ENCODE data around the gene WWOX. TPM values are rescaled to one million over a fixed set of nuclear protein-coding genes. Genes with fewer than 3 reads are reported as not detected.
"Not testable (repeated sequence)": the region's sequence is repeated elsewhere in the genome, so short reads cannot be mapped to it uniquely, and the experiment has no call there.

The WWOX gene
- total RNA-seq, 1 donor from 2014 or later: 18.6 TPM

GRCh38 chr16:79215289-79215688 lies 1115.8 kb downstream of the WWOX start:
- Mint-ChIP-seq H3K36me3 (ENCODE audit: low read depth, unreplicated experiment) (no peaks in the 10 kb centered on the region), H3K27me3 (ENCODE audit: unreplicated experiment) (peaks cover 2% of the 10 kb centered on the region), H3K9me3 (ENCODE audit: unreplicated experiment) (no peaks in the 10 kb centered on the region), H3K4me3 (ENCODE audit: unreplicated experiment) (no peak overlapping the region), H3K27ac (ENCODE audit: unreplicated experiment) (no peak overlapping the region), H3K4me1 (ENCODE audit: unreplicated experiment) (peaks cover 6% of the 10 kb centered on the region)
- TF ChIP-seq, protein P1, sequence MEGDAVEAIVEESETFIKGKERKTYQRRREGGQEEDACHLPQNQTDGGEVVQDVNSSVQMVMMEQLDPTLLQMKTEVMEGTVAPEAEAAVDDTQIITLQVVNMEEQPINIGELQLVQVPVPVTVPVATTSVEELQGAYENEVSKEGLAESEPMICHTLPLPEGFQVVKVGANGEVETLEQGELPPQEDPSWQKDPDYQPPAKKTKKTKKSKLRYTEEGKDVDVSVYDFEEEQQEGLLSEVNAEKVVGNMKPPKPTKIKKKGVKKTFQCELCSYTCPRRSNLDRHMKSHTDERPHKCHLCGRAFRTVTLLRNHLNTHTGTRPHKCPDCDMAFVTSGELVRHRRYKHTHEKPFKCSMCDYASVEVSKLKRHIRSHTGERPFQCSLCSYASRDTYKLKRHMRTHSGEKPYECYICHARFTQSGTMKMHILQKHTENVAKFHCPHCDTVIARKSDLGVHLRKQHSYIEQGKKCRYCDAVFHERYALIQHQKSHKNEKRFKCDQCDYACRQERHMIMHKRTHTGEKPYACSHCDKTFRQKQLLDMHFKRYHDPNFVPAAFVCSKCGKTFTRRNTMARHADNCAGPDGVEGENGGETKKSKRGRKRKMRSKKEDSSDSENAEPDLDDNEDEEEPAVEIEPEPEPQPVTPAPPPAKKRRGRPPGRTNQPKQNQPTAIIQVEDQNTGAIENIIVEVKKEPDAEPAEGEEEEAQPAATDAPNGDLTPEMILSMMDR (IDR thresholded peaks at IDR 0.05; ENCODE audit: unreplicated experiment): no peak
- DNase-seq (ENCODE audit: low spot score): no peak

DNA sequence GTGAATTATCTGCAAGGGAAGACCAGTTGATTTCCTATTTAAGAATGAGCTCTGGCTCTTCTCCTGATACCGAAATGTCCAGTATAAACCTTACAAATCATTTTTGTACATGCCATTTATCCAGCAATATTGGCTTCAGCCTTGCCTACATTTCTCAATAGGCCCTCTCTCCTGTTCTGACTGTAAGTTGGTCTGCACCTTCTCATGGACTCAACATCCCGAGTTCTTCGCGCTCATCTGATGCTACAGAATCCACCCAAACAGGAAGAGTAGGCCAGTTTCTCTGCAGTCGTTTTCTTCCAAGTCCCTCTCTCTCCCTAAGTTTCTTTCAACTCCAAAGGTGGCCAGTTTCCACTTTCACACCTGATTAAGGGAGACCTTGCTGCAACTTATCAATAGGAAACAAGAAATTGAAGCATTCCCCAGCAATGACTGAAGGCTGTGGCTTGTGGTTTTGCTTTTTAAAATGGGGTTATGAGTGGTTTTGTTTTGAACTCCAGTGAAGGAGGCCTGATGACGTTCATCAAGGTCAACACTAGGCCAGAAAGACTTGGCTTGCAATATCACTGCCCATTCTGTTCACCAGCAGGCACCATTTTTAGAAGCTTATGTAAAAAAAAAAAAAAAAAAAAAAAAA lies 1118.0 kb downstream of the WWOX start:
- Mint-ChIP-seq H3K9me3 (ENCODE audit: unreplicated experiment) (no peaks in the 10 kb centered on the region), H3K27me3 (ENCODE audit: unreplicated experiment) (peaks cover 2% of the 10 kb centered on the region), H3K4me3 (ENCODE audit: unreplicated experiment) (no peak overlapping the region), H3K36me3 (ENCODE audit: low read depth, unreplicated experiment) (no peaks in the 10 kb centered on the region), H3K4me1 (ENCODE audit: unreplicated experiment) (peaks cover 5% of the 10 kb centered on the region), H3K27ac (ENCODE audit: unreplicated experiment) (no peak overlapping the region)
- TF ChIP-seq, protein P1 (IDR thresholded peaks at IDR 0.05; ENCODE audit: unreplicated experiment): no peak
- DNase-seq (ENCODE audit: low spot score): no peak

DNA sequence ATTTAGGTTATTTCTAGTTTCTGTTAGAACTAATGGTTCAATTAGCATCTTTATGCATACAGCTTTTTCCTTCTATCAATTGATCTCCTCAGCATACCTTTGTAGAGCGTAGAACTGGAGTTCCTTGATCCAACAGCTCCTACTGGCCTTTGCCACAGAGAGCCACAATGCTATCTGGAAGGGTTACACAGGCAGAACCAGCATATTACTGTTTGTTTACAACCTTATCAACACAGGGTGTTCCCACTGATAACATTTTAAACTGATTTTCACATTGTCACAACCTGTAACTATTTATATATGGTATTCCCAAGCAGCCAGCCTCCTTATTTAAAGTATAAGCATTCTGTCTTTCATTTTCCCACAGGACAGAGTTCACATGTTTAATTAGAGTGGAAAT lies 1118.9 kb downstream of the WWOX start:
- TF ChIP-seq, protein P1 (IDR thresholded peaks at IDR 0.05; ENCODE audit: unreplicated experiment): no peak
- DNase-seq (ENCODE audit: low spot score): no peak
- H3K9me3 Mint-ChIP-seq (ENCODE audit: unreplicated experiment): no peaks in the 10 kb centered on the region
- peaks cover 2% of the 10 kb centered on the region for H3K27me3 Mint-ChIP-seq (ENCODE audit: unreplicated experiment)
- H3K4me3 Mint-ChIP-seq (ENCODE audit: unreplicated experiment): no peak overlapping the region
- H3K36me3 Mint-ChIP-seq (ENCODE audit: low read depth, unreplicated experiment): no peaks in the 10 kb centered on the region
- H3K4me1 Mint-ChIP-seq (ENCODE audit: unreplicated experiment): no peaks in the 10 kb centered on the region
- no peak overlapping the region for H3K27ac Mint-ChIP-seq (ENCODE audit: unreplicated experiment)

GRCh38 chr16:79225994-79226393 lies 1126.5 kb downstream of the WWOX start:
- H3K27me3 Mint-ChIP-seq (ENCODE audit: unreplicated experiment); DNase-seq (ENCODE audit: low spot score); H3K27ac Mint-ChIP-seq (ENCODE audit: unreplicated experiment); H3K36me3 Mint-ChIP-seq (ENCODE audit: low read depth, unreplicated experiment); H3K9me3 Mint-ChIP-seq (ENCODE audit: unreplicated experiment); H3K4me3 Mint-ChIP-seq (ENCODE audit: unreplicated experiment); H3K4me1 Mint-ChIP-seq (ENCODE audit: unreplicated experiment): not testable (repeated sequence)

DNA sequence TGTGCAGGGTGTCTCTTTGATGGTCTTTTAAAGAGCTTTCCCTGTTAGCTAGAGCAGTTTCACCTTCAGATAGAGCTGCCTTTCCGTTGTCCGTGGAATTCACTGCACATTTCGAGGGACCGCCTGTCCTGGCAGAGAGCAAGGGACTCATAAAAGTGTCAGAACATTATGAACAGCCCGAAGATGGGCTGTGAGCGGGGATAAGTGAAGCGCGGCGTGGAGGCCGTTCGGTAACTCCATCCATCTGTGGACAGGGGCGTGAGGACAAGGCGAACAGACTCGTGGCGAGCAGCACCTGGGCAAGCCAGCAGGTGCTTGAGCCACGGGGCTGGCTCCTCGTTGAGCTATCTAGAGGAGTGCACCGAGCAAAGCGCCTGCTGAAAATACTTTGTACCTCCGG lies 1129.9 kb downstream of the WWOX start:
- no peaks in the 10 kb centered on the region for H3K9me3 Mint-ChIP-seq (ENCODE audit: unreplicated experiment)
- TF ChIP-seq, protein P1 (IDR thresholded peaks at IDR 0.05; ENCODE audit: unreplicated experiment): no peak
- H3K27me3 Mint-ChIP-seq (ENCODE audit: unreplicated experiment): peaks cover 2% of the 10 kb centered on the region
- no peak overlapping the region for H3K4me3 Mint-ChIP-seq (ENCODE audit: unreplicated experiment)
- H3K4me1 Mint-ChIP-seq (ENCODE audit: unreplicated experiment): no peaks in the 10 kb centered on the region
- no peak for DNase-seq (ENCODE audit: low spot score)
- H3K36me3 Mint-ChIP-seq (ENCODE audit: low read depth, unreplicated experiment): no peaks in the 10 kb centered on the region
- no peak overlapping the region for H3K27ac Mint-ChIP-seq (ENCODE audit: unreplicated experiment)

- not testable (repeated sequence) for H3K27me3 Mint-ChIP-seq (ENCODE audit: unreplicated experiment); H3K4me1 Mint-ChIP-seq (ENCODE audit: unreplicated experiment); H3K9me3 Mint-ChIP-seq (ENCODE audit: unreplicated experiment); DNase-seq (ENCODE audit: low spot score); H3K36me3 Mint-ChIP-seq (ENCODE audit: low read depth, unreplicated experiment); H3K27ac Mint-ChIP-seq (ENCODE audit: unreplicated experiment); H3K4me3 Mint-ChIP-seq (ENCODE audit: unreplicated experiment)
Observed at GRCh38 chr16:79245700-79246099, 1146.2 kb downstream of the WWOX start.
